Tibial nerve (tissue), 4 donors: Measurements from ENCODE around the gene KRT25. TPM values are rescaled to one million over a fixed set of nuclear protein-coding genes. Genes with fewer than 3 reads are reported as not detected.

Source experiments
- DNase-seq, 2 donors: peaks; one replicate each; pipeline ENCODE4 v3.0.0-alpha.2; 2019; ENCODE audit warnings: low spot score in 2 of 2
- H3K27ac ChIP-seq, 4 donors: fragments of 200-600 bp; sonication (generic) in 3 of 4; one replicate each; pipeline ENCODE4 v1.5.1; 2017 to 2019; ENCODE audit warnings: mild to moderate bottlenecking in 1 of 4
- H3K27me3 ChIP-seq, 2 donors: fragments of 200-600 bp; sonication (generic) in 1 of 2; one replicate each; pipeline versions ENCODE4 v1.5.1 to v1.6.0; 2017 to 2019
- H3K36me3 ChIP-seq, 3 donors: fragments of 200-600 bp; sonication (generic); one replicate each; pipeline ENCODE4 v1.5.1; 2018 to 2019
- H3K4me1 ChIP-seq, 4 donors: fragments of 200-600 bp; sonication (generic) in 3 of 4; one replicate each; pipeline ENCODE4 v1.5.1; 2017 to 2019
- H3K4me3 ChIP-seq, 4 donors: fragments of 200-600 bp; sonication (generic) in 3 of 4; one replicate each; pipeline ENCODE4 v1.5.1; 2017 to 2019; ENCODE audit warnings: mild to moderate bottlenecking in 1 of 4, moderate library complexity in 1 of 4
- H3K9me3 ChIP-seq, 4 donors: fragments of 200-600 bp; sonication (generic) in 3 of 4; one replicate each; pipeline ENCODE4 v1.5.1; 2017 to 2019
- EP300 ChIP-seq, 2 donors: sonication (generic); formaldehyde crosslinking; IDR thresholded peaks; one replicate each; pipeline ENCODE4 v1.6.1; 2017; ENCODE audit warnings: antibody characterized with exemption in 2 of 2, mild to moderate bottlenecking in 1 of 2
- POLR2A ChIP-seq, 2 donors: fragments of 450-650 bp; IDR thresholded peaks; one replicate each; pipeline ENCODE4 v1.6.1; 2017; ENCODE audit warnings: antibody characterized with exemption in 2 of 2, mild to moderate bottlenecking in 2 of 2, moderate library complexity in 2 of 2
- WGBS, 2 donors: methylation state at CpG; one replicate each; pipeline ENCODE4 v1.1.5; 2018; 5-methylcytosine and 5-hydroxymethylcytosine counted together
- total RNA-seq, 4 donors: library from RNA; depleted of rRNA; stranded (reverse); fragments of >200 nt; gene quantifications; one replicate each; pipeline ENCODE4 v1.1.0, GENCODE V29; 2016
- TF ChIP-seq, protein P1 (sequence below), 5 experiments: fragments of 200-600 bp in 3 of 5; fragments of 450-650 bp in 2 of 5; sonication (generic) in 3 of 5; IDR thresholded peaks; one replicate each; pipeline ENCODE4 v1.5.1; 2016 to 2019; ENCODE audit warnings: antibody characterized with exemption in 5 of 5, mild to moderate bottlenecking in 3 of 5, moderate library complexity in 2 of 5

Gene KRT25
- total RNA-seq, 4 donors from 2014 or later: 0.22 to 0.84 (median 0.39) TPM; not detected in 1

GRCh38 chr17:40778461-40778860 lies 23.3 kb upstream of the KRT25 start:
- Histone ChIP-seq H3K36me3 (no peaks in the 10 kb centered on the region), H3K4me3 (no peak overlapping the region), H3K9me3 (no peaks in the 10 kb centered on the region), H3K27ac (no peak overlapping the region), H3K27me3 (peaks cover 0 to 46% of the 10 kb centered on the region in 2 donors), H3K4me1 (peaks cover 0 to 6% (median 0%) of the 10 kb centered on the region in 4 donors)
- 49 to 51% methylated on average over 5 of the region's 5 CpGs for WGBS, 2 donors
- no peak for DNase-seq
- TF ChIP-seq, protein P1, sequence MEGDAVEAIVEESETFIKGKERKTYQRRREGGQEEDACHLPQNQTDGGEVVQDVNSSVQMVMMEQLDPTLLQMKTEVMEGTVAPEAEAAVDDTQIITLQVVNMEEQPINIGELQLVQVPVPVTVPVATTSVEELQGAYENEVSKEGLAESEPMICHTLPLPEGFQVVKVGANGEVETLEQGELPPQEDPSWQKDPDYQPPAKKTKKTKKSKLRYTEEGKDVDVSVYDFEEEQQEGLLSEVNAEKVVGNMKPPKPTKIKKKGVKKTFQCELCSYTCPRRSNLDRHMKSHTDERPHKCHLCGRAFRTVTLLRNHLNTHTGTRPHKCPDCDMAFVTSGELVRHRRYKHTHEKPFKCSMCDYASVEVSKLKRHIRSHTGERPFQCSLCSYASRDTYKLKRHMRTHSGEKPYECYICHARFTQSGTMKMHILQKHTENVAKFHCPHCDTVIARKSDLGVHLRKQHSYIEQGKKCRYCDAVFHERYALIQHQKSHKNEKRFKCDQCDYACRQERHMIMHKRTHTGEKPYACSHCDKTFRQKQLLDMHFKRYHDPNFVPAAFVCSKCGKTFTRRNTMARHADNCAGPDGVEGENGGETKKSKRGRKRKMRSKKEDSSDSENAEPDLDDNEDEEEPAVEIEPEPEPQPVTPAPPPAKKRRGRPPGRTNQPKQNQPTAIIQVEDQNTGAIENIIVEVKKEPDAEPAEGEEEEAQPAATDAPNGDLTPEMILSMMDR (IDR thresholded peaks at IDR 0.05): no peak
- TF ChIP-seq POLR2A (IDR thresholded peaks at IDR 0.05): no peak
- no peak for TF ChIP-seq EP300 (IDR thresholded peaks at IDR 0.05)

DNA sequence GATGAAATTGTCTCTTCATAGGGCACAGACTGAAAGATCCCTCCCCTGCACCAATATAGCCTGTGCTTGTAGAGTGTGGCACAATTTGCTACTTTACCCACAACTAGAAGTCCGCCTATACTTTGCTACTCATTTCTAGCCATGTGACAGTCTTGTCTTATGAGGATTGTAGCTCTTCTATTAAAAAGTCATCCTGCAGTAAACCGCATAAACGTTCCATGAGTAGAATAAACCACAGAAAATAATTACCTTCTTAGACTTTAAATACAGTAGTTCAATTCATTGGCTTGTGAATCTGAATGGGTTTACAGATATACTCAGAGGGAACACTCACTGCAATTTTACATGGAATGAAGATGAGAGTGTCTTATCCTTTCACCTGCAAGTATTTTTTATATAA lies 22.8 kb upstream of the KRT25 start:
- Histone ChIP-seq H3K4me1 (peaks cover 0 to 6% (median 0%) of the 10 kb centered on the region in 4 donors), H3K27me3 (peaks cover 0 to 46% of the 10 kb centered on the region in 2 donors), H3K9me3 (no peaks in the 10 kb centered on the region), H3K4me3 (no peak overlapping the region), H3K27ac (no peak overlapping the region), H3K36me3 (no peaks in the 10 kb centered on the region)
- DNase-seq: no peak
- TF ChIP-seq, protein P1 (IDR thresholded peaks at IDR 0.05): no peak
- TF ChIP-seq EP300 (IDR thresholded peaks at IDR 0.05): no peak
- TF ChIP-seq POLR2A (IDR thresholded peaks at IDR 0.05): no peak
- 65 to 68% methylated on average over 3 of the region's 3 CpGs for WGBS, 2 donors

- H3K9me3 ChIP-seq: no peaks in the 10 kb centered on the region
- no peak for DNase-seq
- peaks cover 0 to 46% of the 10 kb centered on the region in 2 donors for H3K27me3 ChIP-seq
- H3K4me3 ChIP-seq: no peak overlapping the region
- WGBS, 2 donors: 58 to 67% methylated on average over 7 of the region's 7 CpGs
- TF ChIP-seq, protein P1 (IDR thresholded peaks at IDR 0.05): no peak
- TF ChIP-seq EP300 (IDR thresholded peaks at IDR 0.05) (no peak), POLR2A (IDR thresholded peaks at IDR 0.05) (no peak)
- peaks cover 0 to 6% (median 0%) of the 10 kb centered on the region in 4 donors for H3K4me1 ChIP-seq
- no peak overlapping the region for H3K27ac ChIP-seq
- H3K36me3 ChIP-seq: no peaks in the 10 kb centered on the region
Measured at GRCh38 chr17:40777459-40777858, 22.3 kb upstream of the KRT25 start.

- TF ChIP-seq, protein P1 (IDR thresholded peaks at IDR 0.05): no peak
- TF ChIP-seq EP300 (IDR thresholded peaks at IDR 0.05) (no peak), POLR2A (IDR thresholded peaks at IDR 0.05) (no peak)
- DNase-seq: no peak
- peaks cover 0 to 6% (median 0%) of the 10 kb centered on the region in 4 donors for H3K4me1 ChIP-seq
- no peak overlapping the region for H3K27ac ChIP-seq
- no peak overlapping the region for H3K4me3 ChIP-seq
- no peaks in the 10 kb centered on the region for H3K36me3 ChIP-seq
- WGBS, 2 donors: 58 to 60% methylated on average over 4 of the region's 4 CpGs
- H3K27me3 ChIP-seq: peaks cover 0 to 39% of the 10 kb centered on the region in 2 donors
- no peaks in the 10 kb centered on the region for H3K9me3 ChIP-seq
Measured at GRCh38 chr17:40775945-40776344, 20.8 kb upstream of the KRT25 start.

- H3K4me1 ChIP-seq: no peaks in the 10 kb centered on the region
- no peak within 1 kb of the TSS for H3K4me3 ChIP-seq
- H3K9me3 ChIP-seq: no peaks in the 10 kb centered on the region
- DNase-seq: no peak
- H3K36me3 ChIP-seq: no peaks in the 10 kb centered on the region
- H3K27ac ChIP-seq: no peak within 1 kb of the TSS
- H3K27me3 ChIP-seq: peaks cover 0 to 10% of the 10 kb centered on the region in 2 donors
- 80 to 94% methylated on average over 3 of the region's 3 CpGs for WGBS, 2 donors
- TF ChIP-seq EP300 (IDR thresholded peaks at IDR 0.05) (no peak), POLR2A (IDR thresholded peaks at IDR 0.05) (no peak)
- TF ChIP-seq, protein P1 (IDR thresholded peaks at IDR 0.05): no peak
Measured at GRCh38 chr17:40772101-40772500, 17.0 kb upstream of the KRT25 start, which contains the start of gene KRT26. TSS of gene KRT26 (minus strand) at chr17:40772201. CDS start at chr17:40772113, 88 bp downstream.
